ENCODE results near the gene EIF2AK2.

Gene EIF2AK2

DNA sequence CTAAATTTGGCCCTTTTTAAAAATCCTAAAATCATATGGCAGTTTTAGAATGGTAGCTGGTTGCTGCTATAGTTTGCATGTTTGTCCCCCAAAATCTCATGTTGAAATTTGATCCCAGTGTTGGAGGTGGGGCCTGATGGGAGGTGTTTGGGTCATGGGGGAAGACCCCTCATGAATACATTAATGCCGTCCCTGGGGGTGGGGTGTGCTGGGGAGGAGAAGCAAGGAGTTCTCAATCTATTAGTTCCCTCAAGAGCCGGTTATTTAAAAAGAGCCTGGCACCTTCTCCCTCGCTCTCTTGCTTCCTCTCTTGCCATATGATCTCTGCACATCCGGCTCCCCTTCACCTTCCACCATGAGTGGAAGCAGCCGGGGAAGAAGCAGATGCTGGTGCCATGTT is 51.6 kb downstream of the EIF2AK2 start:
- Histone ChIP-seq H3K27ac (no peak overlapping the region), H3K4me3 (ENCODE audit: low read depth, low read length) (no peak overlapping the region), H3K27me3 (replicated peaks) (no peaks in the 10 kb centered on the region), H3K36me3 (replicated peaks) (peaks cover 52% of the 10 kb centered on the region)
- TF ChIP-seq, protein P1, sequence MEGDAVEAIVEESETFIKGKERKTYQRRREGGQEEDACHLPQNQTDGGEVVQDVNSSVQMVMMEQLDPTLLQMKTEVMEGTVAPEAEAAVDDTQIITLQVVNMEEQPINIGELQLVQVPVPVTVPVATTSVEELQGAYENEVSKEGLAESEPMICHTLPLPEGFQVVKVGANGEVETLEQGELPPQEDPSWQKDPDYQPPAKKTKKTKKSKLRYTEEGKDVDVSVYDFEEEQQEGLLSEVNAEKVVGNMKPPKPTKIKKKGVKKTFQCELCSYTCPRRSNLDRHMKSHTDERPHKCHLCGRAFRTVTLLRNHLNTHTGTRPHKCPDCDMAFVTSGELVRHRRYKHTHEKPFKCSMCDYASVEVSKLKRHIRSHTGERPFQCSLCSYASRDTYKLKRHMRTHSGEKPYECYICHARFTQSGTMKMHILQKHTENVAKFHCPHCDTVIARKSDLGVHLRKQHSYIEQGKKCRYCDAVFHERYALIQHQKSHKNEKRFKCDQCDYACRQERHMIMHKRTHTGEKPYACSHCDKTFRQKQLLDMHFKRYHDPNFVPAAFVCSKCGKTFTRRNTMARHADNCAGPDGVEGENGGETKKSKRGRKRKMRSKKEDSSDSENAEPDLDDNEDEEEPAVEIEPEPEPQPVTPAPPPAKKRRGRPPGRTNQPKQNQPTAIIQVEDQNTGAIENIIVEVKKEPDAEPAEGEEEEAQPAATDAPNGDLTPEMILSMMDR (IDR thresholded peaks at IDR 0.05; ENCODE audit: low read depth, low read length, missing control alignments), result no peak
- in situ Hi-C loops (cut with HindIII; ENCODE audit: low pct_ligation_motif_present, low sequenced_read_pairs), result no loop called here
- DNase-seq, result no peak

DNA sequence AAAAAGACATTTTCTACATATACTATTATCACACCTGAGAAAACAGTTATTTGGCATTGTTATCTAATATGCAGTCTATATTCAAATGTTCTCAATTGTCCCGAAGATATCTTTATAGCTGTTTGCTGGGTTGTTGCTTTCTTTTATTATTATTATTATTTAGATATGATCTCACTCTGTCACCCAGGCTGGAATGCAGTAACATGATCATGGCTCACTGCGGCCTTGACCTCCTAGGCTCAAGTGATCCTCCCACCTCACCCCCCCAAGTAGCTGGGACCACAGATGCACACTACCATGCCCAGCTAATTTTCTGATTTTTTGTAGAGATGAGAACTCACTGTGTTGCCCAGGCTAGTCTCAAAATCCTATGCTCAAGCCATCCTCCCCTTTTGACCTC is 52.6 kb downstream of the EIF2AK2 start:
- Histone ChIP-seq H3K36me3 (replicated peaks) (peaks cover 50% of the 10 kb centered on the region), H3K4me3 (ENCODE audit: low read depth, low read length) (no peak overlapping the region), H3K27me3 (replicated peaks) (no peaks in the 10 kb centered on the region), H3K27ac (peak overlapping the region; percentile 42)
- TF ChIP-seq, protein P1 (IDR thresholded peaks at IDR 0.05; ENCODE audit: low read depth, low read length, missing control alignments), result no peak
- in situ Hi-C loops (cut with HindIII; ENCODE audit: low pct_ligation_motif_present, low sequenced_read_pairs), result no loop called here
- no peak for DNase-seq

DNA sequence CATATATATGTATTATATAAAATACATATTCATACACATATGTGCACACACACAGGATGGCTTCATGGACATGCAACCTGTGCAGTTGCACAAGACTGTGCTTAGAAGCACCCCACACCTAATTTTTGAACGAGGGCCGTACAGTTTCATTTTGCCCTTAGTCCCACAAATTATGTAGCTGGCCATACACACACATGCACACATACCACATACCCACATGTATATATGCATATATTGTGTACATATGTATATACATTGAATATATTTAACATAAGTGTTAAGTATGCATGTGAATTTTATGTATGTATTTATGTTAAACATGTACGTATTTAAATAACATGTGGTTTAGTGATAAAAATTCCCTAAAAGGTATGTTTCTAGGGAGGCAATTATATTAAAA is 54.2 kb downstream of the EIF2AK2 start:
- in situ Hi-C loops (cut with HindIII; ENCODE audit: low pct_ligation_motif_present, low sequenced_read_pairs), result no loop called here
- Histone ChIP-seq H3K36me3 (replicated peaks) (peaks cover 38% of the 10 kb centered on the region), H3K27me3 (replicated peaks) (no peaks in the 10 kb centered on the region), H3K27ac (no peak overlapping the region), H3K4me3 (ENCODE audit: low read depth, low read length) (no peak overlapping the region)
- TF ChIP-seq, protein P1 (IDR thresholded peaks at IDR 0.05; ENCODE audit: low read depth, low read length, missing control alignments), result no peak
- no peak for DNase-seq

DNA sequence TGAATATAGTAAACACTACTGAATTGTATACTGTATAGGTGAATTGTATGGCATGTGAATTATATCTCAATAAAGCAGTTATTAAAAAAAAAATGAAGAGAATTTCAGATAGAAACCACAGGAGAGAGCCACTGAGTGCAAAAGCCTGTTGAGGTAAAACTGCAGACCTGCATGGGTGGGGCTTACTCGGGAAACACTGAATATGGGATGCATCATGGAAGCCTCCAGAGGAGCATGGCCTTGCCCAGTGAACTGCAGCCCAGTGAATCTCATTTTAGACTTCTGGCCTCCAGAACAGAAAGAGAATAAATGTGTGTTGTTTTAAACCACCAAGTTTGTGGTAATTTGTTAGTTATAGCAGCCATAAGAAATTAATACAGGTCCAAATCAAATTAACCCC is 56.7 kb downstream of the EIF2AK2 start:
- no peaks in the 10 kb centered on the region for H3K27me3 ChIP-seq (replicated peaks)
- no peak for DNase-seq
- peaks cover 29% of the 10 kb centered on the region for H3K36me3 ChIP-seq (replicated peaks)
- in situ Hi-C loops (cut with HindIII; ENCODE audit: low pct_ligation_motif_present, low sequenced_read_pairs), result no loop called here
- TF ChIP-seq, protein P1 (IDR thresholded peaks at IDR 0.05; ENCODE audit: low read depth, low read length, missing control alignments), result no peak
- H3K4me3 ChIP-seq (ENCODE audit: low read depth, low read length), result no peak overlapping the region
- H3K27ac ChIP-seq, result no peak overlapping the region

DNA sequence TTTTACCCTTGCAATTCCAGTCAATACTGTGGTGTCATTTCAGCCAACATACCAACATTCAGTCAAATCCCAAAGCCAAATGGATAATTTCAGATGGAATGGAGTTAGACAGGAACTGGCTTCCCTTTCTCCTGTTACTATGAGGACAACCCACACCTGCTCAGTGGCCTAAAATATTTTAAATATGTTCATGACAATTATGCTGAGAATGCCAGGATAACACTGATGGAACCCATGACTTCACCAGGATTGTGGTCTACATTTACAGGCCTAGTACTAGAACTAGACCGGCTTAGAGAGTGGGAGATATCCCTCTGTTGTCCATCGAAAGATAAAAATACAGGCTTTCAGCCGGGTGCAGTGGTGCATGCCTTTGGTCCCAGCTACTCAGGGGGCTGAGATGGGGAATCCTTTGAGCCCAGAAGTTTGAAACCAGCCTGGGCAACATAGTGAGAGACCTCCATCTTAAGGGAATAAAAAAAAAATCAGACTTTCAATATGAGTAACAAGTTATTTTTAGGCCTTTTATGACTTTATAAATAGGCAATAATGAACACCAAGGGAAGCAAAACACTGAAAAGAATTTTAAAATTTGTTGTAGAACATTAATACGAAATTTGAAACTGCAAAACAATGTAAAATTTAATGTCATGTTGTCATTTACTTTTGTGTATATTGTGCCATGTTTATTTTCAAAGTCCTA is 58.2 kb downstream of the EIF2AK2 start:
- TF ChIP-seq, protein P1 (IDR thresholded peaks at IDR 0.05; ENCODE audit: low read depth, low read length, missing control alignments), result no peak
- no peaks in the 10 kb centered on the region for H3K27me3 ChIP-seq (replicated peaks)
- H3K27ac ChIP-seq, result no peak overlapping the region
- DNase-seq, result no peak
- peaks cover 36% of the 10 kb centered on the region for H3K36me3 ChIP-seq (replicated peaks)
- H3K4me3 ChIP-seq (ENCODE audit: low read depth, low read length), result no peak overlapping the region
- in situ Hi-C loops (cut with HindIII; ENCODE audit: low pct_ligation_motif_present, low sequenced_read_pairs), result no loop called here

DNA sequence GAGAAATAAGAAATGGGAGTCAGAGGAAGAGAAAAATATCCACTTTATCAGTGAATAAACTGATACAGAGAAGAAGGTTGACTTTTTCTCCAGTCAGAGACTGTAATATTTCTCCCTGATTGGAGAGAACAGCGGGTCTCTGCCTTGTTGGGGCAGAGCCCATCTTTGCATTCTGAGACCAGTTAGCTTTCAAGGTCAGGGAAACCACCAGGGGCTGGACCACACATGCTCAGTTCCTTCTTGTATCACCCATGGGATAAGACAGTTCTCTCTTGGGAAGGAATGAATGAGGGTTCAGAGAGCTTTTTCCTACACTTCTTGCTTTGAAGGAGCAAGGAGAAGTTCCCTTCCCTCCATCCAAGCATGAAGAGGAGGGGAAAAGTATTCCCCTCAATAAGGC is 60.2 kb downstream of the EIF2AK2 start:
- TF ChIP-seq, protein P1 (IDR thresholded peaks at IDR 0.05; ENCODE audit: low read depth, low read length, missing control alignments), result no peak
- DNase-seq, result no peak
- peaks cover 38% of the 10 kb centered on the region for H3K36me3 ChIP-seq (replicated peaks)

More for the DNA sequence above, 60.2 kb downstream of the EIF2AK2 start:
- in situ Hi-C loops (cut with HindIII; ENCODE audit: low pct_ligation_motif_present, low sequenced_read_pairs), result no loop called here
- Histone ChIP-seq H3K4me3 (ENCODE audit: low read depth, low read length) (no peak overlapping the region), H3K27me3 (replicated peaks) (no peaks in the 10 kb centered on the region), H3K27ac (no peak overlapping the region)
